GM19239 (cell line): ENCODE results near the gene CTRB2.
"Not testable (repeated sequence)": the region's sequence is repeated elsewhere in the genome, so short reads cannot be mapped to it uniquely, and the experiment has no call there.

ENCODE experiments used
- DNase-seq: peaks from one replicate; pipeline ENCODE4 v3.0.0; 2011; ENCODE audit warnings: low spot score; ENCODE audit not compliant: insufficient read length
- FAIRE-seq: peaks from 2 replicates; lab custom pipeline; 2011; peaks lifted over from hg19 to GRCh38; lab: Jason Lieb, UNC

CTRB2 gene

GRCh38 chr16:75208861-75209505 is 2.0 kb upstream of the CTRB2 start:
- FAIRE-seq: no peak

GRCh38 chr16:75208242-75208825 is 1.4 kb upstream of the CTRB2 start:
- no peak for DNase-seq

More at GRCh38 chr16:75208861-75209505, 2.0 kb upstream of the CTRB2 start:
- no peak for DNase-seq

GRCh38 chr16:75207831-75208230 is 870 bp upstream of the CTRB2 start:
- DNase-seq: no peak
- no peak for FAIRE-seq

More at GRCh38 chr16:75208242-75208825, 1.4 kb upstream of the CTRB2 start:
- FAIRE-seq: no peak

GRCh38 chr16:75205961-75206748 is 806 bp downstream of the CTRB2 start:
- FAIRE-seq, DNase-seq: not testable (repeated sequence)

- FAIRE-seq, DNase-seq: not testable (repeated sequence)
These were observed 1.5 kb downstream of the CTRB2 start for GRCh38 chr16:75205438-75205837.

- FAIRE-seq: not testable (repeated sequence)
These were observed 2.1 kb downstream of the CTRB2 start for GRCh38 chr16:75204905-75205304.

GRCh38 chr16:75204410-75204758 is 2.6 kb downstream of the CTRB2 start:
- FAIRE-seq (no peak), DNase-seq (no peak)

More at GRCh38 chr16:75204905-75205304, 2.1 kb downstream of the CTRB2 start:
- not testable (repeated sequence) for DNase-seq

GRCh38 chr16:75203667-75204409 is 3.1 kb downstream of the CTRB2 start:
- FAIRE-seq (no peak), DNase-seq (no peak)

- DNase-seq (no peak), FAIRE-seq (no peak)
These were observed 3.9 kb downstream of the CTRB2 start for GRCh38 chr16:75203096-75203495.

- no peak for DNase-seq
- FAIRE-seq: no peak
These were observed 4.8 kb downstream of the CTRB2 start for GRCh38 chr16:75202069-75202590.

- no peak for DNase-seq
- no peak for FAIRE-seq
These were observed 8.8 kb downstream of the CTRB2 start for GRCh38 chr16:75198135-75198600.

- FAIRE-seq (no peak), DNase-seq (no peak)
These were observed 9.3 kb downstream of the CTRB2 start for GRCh38 chr16:75197522-75198134.

GRCh38 chr16:75196836-75197235 is 10.1 kb downstream of the CTRB2 start:
- DNase-seq (no peak), FAIRE-seq (no peak)

GRCh38 chr16:75195811-75196790 is 10.9 kb downstream of the CTRB2 start:
- FAIRE-seq (no peak), DNase-seq (no peak)

- no peak for DNase-seq
- no peak for FAIRE-seq
These were observed 13.1 kb downstream of the CTRB2 start for GRCh38 chr16:75193730-75194444.

- FAIRE-seq: no peak
- no peak for DNase-seq
These were observed 13.7 kb downstream of the CTRB2 start for GRCh38 chr16:75193265-75193650.

- DNase-seq (no peak), FAIRE-seq (no peak)
These were observed 14.2 kb downstream of the CTRB2 start for GRCh38 chr16:75192606-75193264.
